Endothelial cell of umbilical vein (primary cell): Measurements from ENCODE around the gene LTBP1. TPM values are rescaled to one million over a fixed set of nuclear protein-coding genes. Genes with fewer than 3 reads are reported as not detected.

Source experiments
- BruUV-seq: library from RNA; stranded (reverse); fragments of 400-500 nt; replicated peaks from 2 replicates; lab custom pipeline; 2021; lab: Mats Ljungman, UMichigan
- CTCF ChIA-PET: fragments of 300-600, 350-600 bp; sonication (Branson Sonifier 250); formaldehyde crosslinking; loops from one replicate; lab custom pipeline; 2021; ENCODE audit warnings: antibody characterized with exemption, inconsistent platforms; lab: Charles Lee
- POLR2A ChIA-PET: fragments of 300-600, 350-600 bp; sonication (Branson Sonifier 250); formaldehyde crosslinking; loops from one replicate; lab custom pipeline; 2021; ENCODE audit warnings: antibody characterized with exemption, inconsistent platforms; lab: Charles Lee
- DNase-seq: peaks from one replicate; pipeline ENCODE4 v3.0.0-alpha.2; 2011; ENCODE audit warnings: low read depth, low spot score
- FAIRE-seq: peaks from 2 replicates; lab custom pipeline; 2011; peaks lifted over from hg19 to GRCh38; lab: Jason Lieb, UNC
- H2AFZ ChIP-seq: 2 replicates; pipeline ENCODE4 v1.6.0; 2012; ENCODE audit warnings: low read depth, low read length, control low read depth, inconsistent platforms
- H3K27ac ChIP-seq: 2 replicates; pipeline ENCODE4 v1.5.1; 2011; ENCODE audit warnings: low read depth, mild to moderate bottlenecking, control low read depth, low read length, moderate library complexity; ENCODE audit not compliant: insufficient read depth
- H3K27me3 ChIP-seq, 2 experiments: 2 replicates each; pipeline versions ENCODE4 v1.6.0 to v1.6.1; 2011; ENCODE audit warnings: low read length in 2 of 2, mixed read lengths in 1 of 2; ENCODE audit not compliant: control insufficient read depth in 2 of 2, insufficient read depth in 2 of 2
- H3K36me3 ChIP-seq, 2 experiments: 2 replicates in 1 of 2; 3 replicates in 1 of 2; pipeline ENCODE4 v1.5.1; 2011; ENCODE audit warnings: low read length in 2 of 2, mild to moderate bottlenecking in 1 of 2, moderate library complexity in 1 of 2; ENCODE audit not compliant: control insufficient read depth in 2 of 2, insufficient read depth in 2 of 2; ENCODE audit errors: extremely low read depth in 1 of 2
- H3K4me1 ChIP-seq: 3 replicates; pipeline ENCODE4 v1.5.1; 2011; ENCODE audit warnings: mild to moderate bottlenecking, low read length; ENCODE audit not compliant: control insufficient read depth, insufficient read depth; ENCODE audit errors: extremely low read depth
- H3K4me2 ChIP-seq: 2 replicates; pipeline ENCODE4 v1.6.1; 2011; ENCODE audit warnings: low read length, control low read depth, mixed read lengths; ENCODE audit not compliant: insufficient read depth
- H3K4me3 ChIP-seq, 3 experiments: fragments of 200-600 bp in 1 of 3; sonication (generic), shearing (Covaris generic) in 1 of 3; replicated peaks in 1 of 3; 2 replicates each; pipeline ENCODE4 v1.5.1; 2011 to 2016; ENCODE audit warnings: control low read depth in 3 of 3, low read length in 3 of 3, mild to moderate bottlenecking in 2 of 3, inconsistent platforms in 1 of 3, low read depth in 1 of 3, moderate library complexity in 1 of 3; ENCODE audit not compliant: insufficient read depth in 1 of 3
- H3K79me2 ChIP-seq: 2 replicates; pipeline ENCODE4 v1.6.0; 2012; ENCODE audit warnings: low read length, inconsistent platforms; ENCODE audit not compliant: control insufficient read depth, insufficient read depth
- H3K9ac ChIP-seq: replicated peaks from 2 replicates; pipeline ENCODE3; 2011; ENCODE audit warnings: low read length, control low read depth; ENCODE audit not compliant: insufficient read depth; ENCODE audit errors: extremely low read depth
- H3K9me1 ChIP-seq: replicated peaks from 3 replicates; pipeline ENCODE4 v1.6.0; 2011; ENCODE audit warnings: mild to moderate bottlenecking, low read length; ENCODE audit not compliant: control insufficient read depth, insufficient read depth; ENCODE audit errors: extremely low read depth
- H3K9me3 ChIP-seq: replicated peaks from 2 replicates; pipeline ENCODE4 v1.5.1; 2012; ENCODE audit warnings: low read length, inconsistent platforms; ENCODE audit not compliant: control insufficient read depth, insufficient read depth
- H4K20me1 ChIP-seq: replicated peaks from 2 replicates; pipeline ENCODE3; 2011; ENCODE audit warnings: mild to moderate bottlenecking, low read length; ENCODE audit not compliant: control insufficient read depth, insufficient read depth; ENCODE audit errors: extremely low read depth
- EZH2 ChIP-seq: IDR thresholded peaks from 2 replicates; pipeline ENCODE4 v1.6.1; 2012; ENCODE audit warnings: borderline replicate concordance, low read depth, mild to moderate bottlenecking, moderate library complexity, low read length, inconsistent platforms; ENCODE audit not compliant: severe bottlenecking
- FOS ChIP-seq: IDR thresholded peaks from 2 replicates; pipeline ENCODE4 v1.6.1; 2011; ENCODE audit warnings: mild to moderate bottlenecking, low read length, moderate library complexity, borderline replicate concordance; ENCODE audit not compliant: insufficient read depth
- GATA2 ChIP-seq: IDR thresholded peaks from 2 replicates; pipeline ENCODE4 v1.7.0; 2011; ENCODE audit warnings: low read depth, mild to moderate bottlenecking, moderate library complexity, mixed read lengths, low read length; ENCODE audit not compliant: insufficient read length, insufficient read depth
- JUN ChIP-seq: IDR thresholded peaks from 2 replicates; pipeline ENCODE4 v1.6.1; 2011; ENCODE audit warnings: borderline replicate concordance, low read depth; ENCODE audit not compliant: insufficient read length, insufficient read depth
- MAX ChIP-seq: IDR thresholded peaks from 2 replicates; pipeline ENCODE4 v1.6.1; 2011; ENCODE audit not compliant: insufficient read depth, insufficient read length
- MYC ChIP-seq: IDR thresholded peaks from one replicate; pipeline ENCODE4 v1.6.1; 2011; ENCODE audit warnings: mild to moderate bottlenecking, low read depth, low read length
- POLR2A ChIP-seq: IDR thresholded peaks from 2 replicates; pipeline ENCODE4 v1.6.1; 2012; ENCODE audit warnings: low read depth, mild to moderate bottlenecking, control low read depth, low read length
- POLR2AphosphoS5 ChIP-seq: IDR thresholded peaks from 2 replicates; pipeline ENCODE4 v1.6.1; 2012; ENCODE audit warnings: low read depth, mild to moderate bottlenecking, control low read depth, low read length, moderate library complexity; ENCODE audit not compliant: insufficient read depth
- dilution Hi-C: fragments of 300-500 bp; cut with MboI; formaldehyde crosslinking; loops from one replicate; pipeline ENCODE4 v1.15.0; 2019; ENCODE audit warnings: low sequenced_read_pairs; ENCODE audit not compliant: extremely low pct_ligation_motif_present
- intact Hi-C: fragments of 100-400 bp; cut with micrococcal nuclease; formaldehyde crosslinking; loops from one replicate; pipeline ENCODE4 v1.10.0; 2022
- polyA plus RNA-seq, 4 experiments: library from polyadenylated mRNA; depleted of rRNA in 3 of 4; stranded (reverse) in 3 of 4; unstranded in 1 of 4; fragments of >200 nt; gene quantifications; 2 replicates each; pipeline versions ENCODE4 v1.2.1 to v1.2.3, GENCODE V29; 2011 to 2012; ENCODE audit warnings: missing spikeins in 1 of 4
- total RNA-seq: library from RNA; stranded (reverse); gene quantifications from 2 replicates; pipeline ENCODE4 v1.2.3, GENCODE V29; 2021
- TF ChIP-seq, protein P1 (sequence below), 2 donors: IDR thresholded peaks; 1 replicate in 1 of 2; 2 replicates in 1 of 2; pipeline ENCODE4 v1.5.1; 2011; ENCODE audit warnings: low read length in 2 of 2, mild to moderate bottlenecking in 2 of 2, moderate library complexity in 2 of 2, control low read depth in 1 of 2, inconsistent platforms in 1 of 2, low read depth in 1 of 2; ENCODE audit not compliant: insufficient read depth in 1 of 2; ENCODE audit errors: extremely low read depth in 1 of 2

The LTBP1 gene
- total and polyA plus RNA-seq, 2 donors (not counting 3 experiments of a cell fraction or from before 2014, with no cell fraction given), result 57.4 to 68.2 TPM

GRCh38 chr2:33013684-33014110 is 66.9 kb downstream of the LTBP1 start:
- Histone ChIP-seq H3K4me2 (peak overlapping the region; percentile 69), H3K9me3 (no peaks in the 10 kb centered on the region), H3K27ac (peak overlapping the region; percentile 68), H3K79me2 (peaks cover 3% of the 10 kb centered on the region), H2AFZ (peak overlapping the region; percentile 86), H4K20me1 (no peaks in the 10 kb centered on the region), H3K4me1 (peaks cover 19% of the 10 kb centered on the region), H3K9ac (peak overlapping the region; percentile 68), H3K9me1 (no peaks in the 10 kb centered on the region), H3K36me3 (no peaks in the 10 kb centered on the region), H3K27me3 (no peaks in the 10 kb centered on the region), H3K4me3 (no peak overlapping the region)
- ChIA-PET CTCF (interaction anchor here (1.0 kb wide), 1 partner anchor 23 kb away, joined by 3 read pairs; no protein-coding TSS in a partner anchor), POLR2A (no interaction called here)
- no peak for TF ChIP-seq JUN
- TF ChIP-seq GATA2, result no peak
- TF ChIP-seq FOS, result peak; percentile 7
- DNase-seq (peak; percentile 69), FAIRE-seq (peak; percentile 80)
- no TSS peak for BruUV-seq
- dilution Hi-C loops (no loop called here), intact Hi-C loops (no loop called here)

DNA sequence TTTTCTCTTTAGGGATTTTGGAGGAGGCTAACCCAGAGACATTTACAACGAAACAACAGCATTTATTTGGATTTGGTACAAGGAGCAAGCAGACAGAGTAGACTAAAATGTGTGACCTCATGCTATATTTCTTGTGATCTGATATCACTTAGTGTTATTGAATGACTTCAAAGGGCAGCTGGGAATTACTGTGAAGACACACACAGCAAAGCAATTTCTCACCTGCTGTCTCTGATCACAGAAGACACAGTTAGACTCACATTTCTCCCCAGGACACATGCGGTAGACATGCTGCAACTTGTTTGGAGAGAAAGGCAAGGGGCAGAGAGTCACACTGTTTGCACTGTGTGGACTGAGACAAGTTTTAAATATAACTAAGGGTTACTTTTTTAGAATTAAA is 67.5 kb downstream of the LTBP1 start:
- intact Hi-C loops, result no loop called here
- no TSS peak for BruUV-seq
- peak; percentile 4 for FAIRE-seq

More for the DNA sequence above, 67.5 kb downstream of the LTBP1 start:
- no peak overlapping the region for H3K4me2 ChIP-seq
- no peak overlapping the region for H3K27ac ChIP-seq
- H3K9me3 ChIP-seq, result no peaks in the 10 kb centered on the region
- no peaks in the 10 kb centered on the region for H4K20me1 ChIP-seq
- no peaks in the 10 kb centered on the region for H3K9me1 ChIP-seq
- no peak overlapping the region for H3K9ac ChIP-seq
- CTCF ChIA-PET, result interaction anchor here (1.0 kb wide), 1 partner anchor 23 kb away, joined by 3 read pairs; no protein-coding TSS in a partner anchor
- H3K27me3 ChIP-seq, result no peaks in the 10 kb centered on the region
- dilution Hi-C loops, result no loop called here
- no peak for DNase-seq
- no peak for TF ChIP-seq GATA2
- no peak for TF ChIP-seq EZH2
- TF ChIP-seq, protein P1, sequence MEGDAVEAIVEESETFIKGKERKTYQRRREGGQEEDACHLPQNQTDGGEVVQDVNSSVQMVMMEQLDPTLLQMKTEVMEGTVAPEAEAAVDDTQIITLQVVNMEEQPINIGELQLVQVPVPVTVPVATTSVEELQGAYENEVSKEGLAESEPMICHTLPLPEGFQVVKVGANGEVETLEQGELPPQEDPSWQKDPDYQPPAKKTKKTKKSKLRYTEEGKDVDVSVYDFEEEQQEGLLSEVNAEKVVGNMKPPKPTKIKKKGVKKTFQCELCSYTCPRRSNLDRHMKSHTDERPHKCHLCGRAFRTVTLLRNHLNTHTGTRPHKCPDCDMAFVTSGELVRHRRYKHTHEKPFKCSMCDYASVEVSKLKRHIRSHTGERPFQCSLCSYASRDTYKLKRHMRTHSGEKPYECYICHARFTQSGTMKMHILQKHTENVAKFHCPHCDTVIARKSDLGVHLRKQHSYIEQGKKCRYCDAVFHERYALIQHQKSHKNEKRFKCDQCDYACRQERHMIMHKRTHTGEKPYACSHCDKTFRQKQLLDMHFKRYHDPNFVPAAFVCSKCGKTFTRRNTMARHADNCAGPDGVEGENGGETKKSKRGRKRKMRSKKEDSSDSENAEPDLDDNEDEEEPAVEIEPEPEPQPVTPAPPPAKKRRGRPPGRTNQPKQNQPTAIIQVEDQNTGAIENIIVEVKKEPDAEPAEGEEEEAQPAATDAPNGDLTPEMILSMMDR (IDR thresholded peaks at IDR 0.05; ENCODE audit: extremely low read depth in 1 of 2, insufficient read depth in 1 of 2, low read depth in 1 of 2, low read length in 2 of 2), result no peak
- TF ChIP-seq POLR2AphosphoS5, result no peak
- no peak for TF ChIP-seq POLR2A
- TF ChIP-seq MYC, result no peak
- TF ChIP-seq JUN, result no peak
- no peak for TF ChIP-seq FOS
- no peak for TF ChIP-seq MAX
- no peak overlapping the region for H3K4me3 ChIP-seq
- peaks cover 3% of the 10 kb centered on the region for H3K79me2 ChIP-seq
- no peaks in the 10 kb centered on the region for H3K36me3 ChIP-seq
- no peak overlapping the region for H2AFZ ChIP-seq
- POLR2A ChIA-PET, result no interaction called here
- H3K4me1 ChIP-seq, result peaks cover 19% of the 10 kb centered on the region
